Neural cell (in vitro differentiated cells): ENCODE measurements around the gene TUBB.

ENCODE experiments used
- EP300 ChIP-seq: fragments of 450-650 bp; conservative IDR thresholded peaks from 2 replicates; pipeline ENCODE4 v1.6.1; 2014; ENCODE audit warnings: antibody characterized with exemption, mild to moderate bottlenecking, moderate library complexity; ENCODE audit not compliant: poor library complexity, severe bottlenecking
- EZH2 ChIP-seq: fragments of 200-600, 300-800 bp; shearing (Covaris generic), sonication (generic); IDR thresholded peaks from 2 replicates; pipeline ENCODE4 v1.6.1; 2014; ENCODE audit warnings: antibody characterized with exemption, low read length, borderline replicate concordance, mild to moderate bottlenecking; ENCODE audit not compliant: insufficient read depth, poor library complexity, severe bottlenecking
- MXI1 ChIP-seq: fragments of 450-650 bp; conservative IDR thresholded peaks from 2 replicates; pipeline ENCODE4 v1.6.1; 2014; ENCODE audit warnings: antibody characterized with exemption, mild to moderate bottlenecking; ENCODE audit not compliant: poor library complexity, severe bottlenecking
- POLR2AphosphoS5 ChIP-seq: IDR thresholded peaks from 2 replicates; pipeline ENCODE4 v1.6.1; 2012
- RAD21 ChIP-seq: fragments of 450-650 bp; conservative IDR thresholded peaks from 2 replicates; pipeline ENCODE4 v1.6.1; 2014; ENCODE audit warnings: antibody characterized with exemption, mild to moderate bottlenecking, moderate library complexity
- SMC3 ChIP-seq: fragments of 450-650 bp; conservative IDR thresholded peaks from 2 replicates; pipeline ENCODE4 v1.6.1; 2014; ENCODE audit warnings: antibody characterized with exemption, mild to moderate bottlenecking, moderate library complexity; ENCODE audit not compliant: poor library complexity
- TAF1 ChIP-seq: IDR thresholded peaks from 2 replicates; pipeline ENCODE4 v1.6.1; 2012; ENCODE audit warnings: low read depth
- TF ChIP-seq, protein P1 (sequence below): fragments of 450-650 bp; IDR thresholded peaks from 2 replicates; pipeline ENCODE4 v1.5.1; 2014; ENCODE audit warnings: antibody characterized with exemption, mild to moderate bottlenecking, moderate library complexity; ENCODE audit not compliant: poor library complexity, severe bottlenecking
- TF ChIP-seq, protein P2 (sequence below): IDR thresholded peaks from 2 replicates; pipeline ENCODE4 v1.6.1; 2012; ENCODE audit warnings: borderline replicate concordance

DNA sequence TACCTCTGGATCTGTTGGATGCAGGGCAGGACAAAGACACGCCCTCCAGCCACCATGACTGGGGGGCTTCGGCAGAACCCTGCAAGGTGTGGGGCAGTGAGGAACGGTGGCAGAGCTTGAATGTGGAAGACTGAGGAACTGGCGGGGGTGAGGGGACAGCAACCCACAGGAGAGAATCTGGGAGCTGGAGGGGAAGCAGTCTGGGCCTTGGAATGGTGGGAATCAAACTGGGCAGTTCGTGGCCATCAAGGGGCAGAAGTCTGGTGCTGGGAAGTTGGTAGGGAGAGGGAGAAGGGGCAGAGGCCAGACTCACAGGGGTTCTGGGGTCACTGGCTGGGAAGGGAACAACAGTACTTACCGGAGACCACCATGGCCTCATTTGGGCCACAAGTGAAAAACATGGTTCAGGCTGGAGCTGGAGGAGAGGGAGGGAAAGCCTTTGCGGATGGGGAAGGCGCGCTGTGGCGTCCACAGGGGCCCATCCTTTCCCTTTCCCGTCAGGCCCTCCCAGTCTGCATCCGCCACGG, 21.7 kb downstream of the TUBB start:
- TF ChIP-seq, protein P1, sequence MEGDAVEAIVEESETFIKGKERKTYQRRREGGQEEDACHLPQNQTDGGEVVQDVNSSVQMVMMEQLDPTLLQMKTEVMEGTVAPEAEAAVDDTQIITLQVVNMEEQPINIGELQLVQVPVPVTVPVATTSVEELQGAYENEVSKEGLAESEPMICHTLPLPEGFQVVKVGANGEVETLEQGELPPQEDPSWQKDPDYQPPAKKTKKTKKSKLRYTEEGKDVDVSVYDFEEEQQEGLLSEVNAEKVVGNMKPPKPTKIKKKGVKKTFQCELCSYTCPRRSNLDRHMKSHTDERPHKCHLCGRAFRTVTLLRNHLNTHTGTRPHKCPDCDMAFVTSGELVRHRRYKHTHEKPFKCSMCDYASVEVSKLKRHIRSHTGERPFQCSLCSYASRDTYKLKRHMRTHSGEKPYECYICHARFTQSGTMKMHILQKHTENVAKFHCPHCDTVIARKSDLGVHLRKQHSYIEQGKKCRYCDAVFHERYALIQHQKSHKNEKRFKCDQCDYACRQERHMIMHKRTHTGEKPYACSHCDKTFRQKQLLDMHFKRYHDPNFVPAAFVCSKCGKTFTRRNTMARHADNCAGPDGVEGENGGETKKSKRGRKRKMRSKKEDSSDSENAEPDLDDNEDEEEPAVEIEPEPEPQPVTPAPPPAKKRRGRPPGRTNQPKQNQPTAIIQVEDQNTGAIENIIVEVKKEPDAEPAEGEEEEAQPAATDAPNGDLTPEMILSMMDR, result no peak
- no peak for TF ChIP-seq EZH2
- TF ChIP-seq POLR2AphosphoS5, result no peak
- TF ChIP-seq RAD21, result no peak
- no peak for TF ChIP-seq EP300
- TF ChIP-seq MXI1, result no peak
- TF ChIP-seq, protein P2, sequence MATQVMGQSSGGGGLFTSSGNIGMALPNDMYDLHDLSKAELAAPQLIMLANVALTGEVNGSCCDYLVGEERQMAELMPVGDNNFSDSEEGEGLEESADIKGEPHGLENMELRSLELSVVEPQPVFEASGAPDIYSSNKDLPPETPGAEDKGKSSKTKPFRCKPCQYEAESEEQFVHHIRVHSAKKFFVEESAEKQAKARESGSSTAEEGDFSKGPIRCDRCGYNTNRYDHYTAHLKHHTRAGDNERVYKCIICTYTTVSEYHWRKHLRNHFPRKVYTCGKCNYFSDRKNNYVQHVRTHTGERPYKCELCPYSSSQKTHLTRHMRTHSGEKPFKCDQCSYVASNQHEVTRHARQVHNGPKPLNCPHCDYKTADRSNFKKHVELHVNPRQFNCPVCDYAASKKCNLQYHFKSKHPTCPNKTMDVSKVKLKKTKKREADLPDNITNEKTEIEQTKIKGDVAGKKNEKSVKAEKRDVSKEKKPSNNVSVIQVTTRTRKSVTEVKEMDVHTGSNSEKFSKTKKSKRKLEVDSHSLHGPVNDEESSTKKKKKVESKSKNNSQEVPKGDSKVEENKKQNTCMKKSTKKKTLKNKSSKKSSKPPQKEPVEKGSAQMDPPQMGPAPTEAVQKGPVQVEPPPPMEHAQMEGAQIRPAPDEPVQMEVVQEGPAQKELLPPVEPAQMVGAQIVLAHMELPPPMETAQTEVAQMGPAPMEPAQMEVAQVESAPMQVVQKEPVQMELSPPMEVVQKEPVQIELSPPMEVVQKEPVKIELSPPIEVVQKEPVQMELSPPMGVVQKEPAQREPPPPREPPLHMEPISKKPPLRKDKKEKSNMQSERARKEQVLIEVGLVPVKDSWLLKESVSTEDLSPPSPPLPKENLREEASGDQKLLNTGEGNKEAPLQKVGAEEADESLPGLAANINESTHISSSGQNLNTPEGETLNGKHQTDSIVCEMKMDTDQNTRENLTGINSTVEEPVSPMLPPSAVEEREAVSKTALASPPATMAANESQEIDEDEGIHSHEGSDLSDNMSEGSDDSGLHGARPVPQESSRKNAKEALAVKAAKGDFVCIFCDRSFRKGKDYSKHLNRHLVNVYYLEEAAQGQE, result no peak
- TF ChIP-seq TAF1, result no peak
- peak; percentile 9 for TF ChIP-seq SMC3
